ENCODE data around the gene RTP3.

- TF ChIP-seq POLR2A (IDR thresholded peaks at IDR 0.05) (no peak), CTCF (IDR thresholded peaks at IDR 0.05) (no peak)
Measured at GRCh38 chr3:46506526-46506925, 8.8 kb downstream of the RTP3 start.

Data from esophagus squamous epithelium (tissue), 4 donors.